HG02610 (cell line): ENCODE measurements around the gene KIFC3.

Source experiments
- ATAC-seq: cut with Tn5 transposase; IDR thresholded peaks from one replicate; pipeline ENCODE4 v1.9.1; 2021; ENCODE audit warnings: mild to moderate bottlenecking, moderate library complexity; ENCODE audit not compliant: unreplicated experiment

KIFC3 gene

DNA sequence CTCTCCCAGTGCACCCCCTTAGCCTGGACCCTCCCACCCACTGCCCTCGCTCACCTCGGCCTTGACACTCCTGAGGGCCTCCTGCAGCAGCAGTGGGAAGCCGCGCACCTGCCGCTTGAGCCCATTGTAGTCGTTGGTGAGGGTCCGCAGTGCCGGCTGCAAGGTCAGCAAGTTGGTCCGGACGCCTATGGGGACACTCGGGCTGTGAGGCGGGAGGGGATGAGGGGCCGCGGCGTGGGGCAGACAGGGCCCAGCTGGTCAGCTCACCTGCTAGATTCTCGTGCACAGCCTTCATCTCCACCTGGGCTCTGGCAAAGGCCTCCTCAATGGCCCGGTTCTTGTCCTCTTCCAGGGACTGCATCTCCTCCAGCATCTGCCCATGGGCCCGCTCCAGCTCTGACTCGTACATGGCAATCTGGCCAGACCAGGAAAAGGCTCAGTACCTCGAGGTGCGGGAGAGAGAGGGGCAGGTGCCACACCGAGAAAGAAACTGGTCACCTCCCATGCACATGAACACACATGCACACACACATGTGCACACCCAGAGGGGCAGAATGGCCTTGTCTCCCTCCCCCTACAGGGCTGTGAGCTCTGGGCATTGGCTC, 32.6 kb downstream of the KIFC3 start:
- ATAC-seq, result no peak

DNA sequence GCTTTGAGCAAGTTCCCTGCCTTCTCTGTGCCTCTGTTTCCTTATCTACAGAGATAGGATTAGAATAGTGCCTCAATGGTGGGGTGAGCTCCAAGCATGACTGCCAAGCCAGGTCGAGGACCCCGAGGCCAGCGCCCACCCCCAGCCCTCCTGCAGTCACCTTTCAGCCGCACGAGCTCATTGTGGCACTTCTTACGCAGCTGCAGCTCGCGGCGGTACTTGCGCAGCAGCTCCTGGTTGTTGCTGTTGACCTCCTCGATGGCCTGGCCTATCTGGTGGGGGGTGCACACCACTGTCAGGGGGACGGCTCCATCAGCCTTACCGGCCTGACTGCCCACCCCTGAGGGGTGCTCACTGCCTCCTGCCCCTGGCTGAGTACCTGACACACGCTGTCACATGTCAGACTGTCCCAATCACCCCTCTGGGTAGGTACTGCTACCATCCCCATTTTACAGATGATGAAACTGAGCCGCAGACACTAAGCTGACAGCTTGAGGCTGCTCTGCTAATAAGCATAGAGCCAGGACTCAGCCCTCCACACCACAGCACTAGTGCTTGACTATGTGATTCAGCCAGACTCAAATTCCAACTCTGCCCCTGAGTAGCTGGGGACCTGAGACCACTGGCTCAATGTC, 35.5 kb downstream of the KIFC3 start:
- ATAC-seq, result no peak

DNA sequence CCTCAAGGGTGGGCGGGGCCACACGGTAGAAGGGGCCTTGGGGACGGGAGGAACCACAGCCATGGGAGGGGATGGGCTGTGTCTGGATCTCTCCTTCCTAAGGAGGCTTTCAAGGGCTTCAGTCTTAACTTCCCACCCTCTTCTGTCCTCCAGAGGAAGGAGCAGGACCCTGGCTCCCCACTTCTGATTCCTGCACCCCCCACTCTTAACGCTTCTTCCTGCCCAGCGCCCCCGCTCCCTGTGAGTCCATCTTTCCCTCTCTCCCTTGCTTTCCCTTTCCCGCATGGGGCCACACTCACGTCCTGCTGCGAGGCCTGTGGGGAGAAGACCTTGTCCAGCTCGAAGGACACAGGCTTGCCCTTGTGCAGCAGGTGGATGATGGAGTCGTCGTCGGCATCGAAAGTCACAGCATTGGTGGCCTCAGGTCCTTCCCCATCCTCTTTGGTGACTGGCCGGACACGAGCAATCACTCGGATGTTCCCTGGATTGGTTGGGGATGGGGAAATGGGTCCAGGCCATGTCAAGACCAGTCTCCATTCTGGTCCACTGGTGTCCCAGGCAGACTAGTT, 37.0 kb downstream of the KIFC3 start:
- ATAC-seq, result no peak

DNA sequence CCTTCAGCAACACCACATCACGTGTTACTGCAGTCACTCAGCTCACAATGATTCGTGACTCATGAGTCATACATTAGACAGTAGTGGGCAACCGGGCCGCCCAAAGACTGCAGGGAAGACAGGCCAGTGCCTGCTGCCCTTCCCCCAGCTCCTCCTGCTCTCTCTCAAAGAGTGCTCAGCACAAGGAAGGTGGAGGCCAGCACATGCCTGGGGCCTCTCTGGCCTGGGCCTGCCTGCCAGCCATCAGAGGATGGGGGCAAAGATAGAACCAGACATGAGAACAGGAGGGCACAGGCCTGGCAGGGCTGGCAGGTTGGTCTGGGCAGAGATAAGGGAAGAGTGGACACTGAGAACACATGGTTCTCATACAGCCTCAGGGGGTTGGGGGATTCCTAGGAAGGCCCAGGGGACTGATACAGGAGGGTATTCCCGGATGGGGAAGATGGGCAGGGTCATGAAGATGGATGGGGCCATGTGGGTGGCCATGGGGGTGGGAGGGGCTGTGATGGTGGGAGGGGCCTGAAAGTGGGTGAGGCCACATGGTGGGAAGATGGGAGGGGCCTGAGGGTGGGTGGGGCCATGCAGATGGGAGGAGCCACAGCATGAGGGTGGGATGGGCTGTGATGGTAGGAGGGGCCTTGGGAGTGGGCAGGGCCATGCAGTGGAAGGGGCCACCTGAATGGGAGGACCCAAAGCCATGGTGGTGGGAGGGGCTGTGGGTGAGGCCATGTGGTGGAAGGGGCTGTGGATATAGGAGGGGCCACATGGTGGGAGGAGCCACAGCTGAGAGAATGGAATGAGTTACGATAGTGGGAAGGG, 37.7 kb downstream of the KIFC3 start:
- no peak for ATAC-seq

DNA sequence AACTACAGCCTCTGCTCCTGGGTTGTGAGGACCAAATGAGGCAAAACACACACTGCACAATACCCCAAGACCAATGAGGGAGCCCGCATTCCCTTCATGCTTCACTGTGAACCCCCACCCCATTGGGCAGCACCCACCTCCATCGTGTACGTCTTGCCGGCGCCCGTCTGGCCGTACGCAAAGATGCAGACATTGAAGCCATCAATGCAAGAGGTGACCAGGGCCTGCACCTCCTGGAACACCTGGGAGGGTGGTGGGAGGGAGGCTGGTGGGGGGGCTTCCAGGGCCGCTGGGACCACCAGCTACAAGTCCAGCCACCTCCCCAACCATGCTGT, 38.3 kb downstream of the KIFC3 start:
- no peak for ATAC-seq

DNA sequence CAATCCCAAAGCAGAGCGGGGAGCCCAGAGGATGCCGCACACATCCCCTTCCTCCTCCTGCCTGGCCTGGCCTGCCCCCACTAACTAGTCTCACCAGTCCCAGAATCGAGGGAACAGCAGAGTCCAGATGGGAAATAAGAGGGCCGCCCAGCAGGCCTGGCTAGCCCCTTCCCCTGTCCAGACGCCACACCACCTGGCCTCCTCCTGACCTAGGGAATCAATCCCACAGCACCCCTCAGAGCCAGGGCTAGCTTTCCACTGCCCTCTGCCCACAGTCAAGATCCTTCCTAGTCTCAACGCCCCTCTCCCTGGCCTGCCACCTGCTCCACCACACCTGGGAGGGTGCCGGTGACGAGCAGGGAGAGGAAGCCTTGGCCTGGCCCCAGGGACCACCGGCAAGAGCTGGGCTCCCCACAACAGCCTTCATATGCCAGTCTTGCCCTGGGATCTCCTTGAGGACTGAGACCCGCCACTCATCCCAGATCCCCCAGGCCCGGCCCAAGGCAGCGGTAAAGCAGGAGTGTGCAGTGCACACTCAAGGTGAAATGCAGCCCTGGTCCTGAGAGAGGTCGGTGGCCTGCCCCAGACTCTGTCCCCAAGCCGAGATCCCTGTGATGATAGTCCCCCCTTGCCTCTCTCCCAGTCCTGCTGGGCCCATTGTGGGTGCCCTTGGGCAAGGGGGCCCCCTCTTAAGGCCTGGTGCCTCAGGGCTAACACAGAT, 38.8 kb downstream of the KIFC3 start:
- no peak for ATAC-seq

DNA sequence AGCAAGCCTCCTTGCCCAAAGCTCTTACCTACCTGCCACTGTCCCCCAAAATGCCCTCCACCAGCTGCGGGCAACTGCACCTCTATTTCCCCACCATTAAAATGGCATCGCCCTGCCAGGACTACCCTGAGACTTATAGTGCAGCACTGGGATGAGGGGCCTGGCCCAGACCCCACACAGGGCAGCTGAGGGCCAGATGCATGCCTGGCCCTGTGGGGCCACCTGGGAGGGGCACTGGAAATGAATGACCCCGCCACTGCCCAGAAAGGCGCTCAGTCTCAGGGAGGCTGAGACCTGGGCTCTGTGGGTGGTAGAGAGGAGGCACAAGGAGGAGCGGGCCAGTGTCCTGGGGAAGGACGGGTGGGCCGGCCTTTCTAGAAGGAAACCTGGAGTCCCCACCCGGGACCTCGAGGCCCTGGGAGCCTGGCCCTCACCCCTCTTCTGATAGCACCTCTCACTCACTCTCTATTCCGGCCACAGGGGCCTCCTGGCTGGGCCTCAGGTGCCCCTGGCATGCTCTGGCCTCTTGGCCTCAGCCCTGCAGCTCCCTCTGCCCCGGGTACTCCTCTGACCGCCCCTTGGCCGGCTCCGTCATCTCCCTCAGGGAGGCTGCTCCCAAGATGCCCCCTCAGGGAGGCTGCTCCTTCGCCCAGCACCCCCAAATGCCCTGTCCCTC, 39.8 kb downstream of the KIFC3 start:
- no peak for ATAC-seq

DNA sequence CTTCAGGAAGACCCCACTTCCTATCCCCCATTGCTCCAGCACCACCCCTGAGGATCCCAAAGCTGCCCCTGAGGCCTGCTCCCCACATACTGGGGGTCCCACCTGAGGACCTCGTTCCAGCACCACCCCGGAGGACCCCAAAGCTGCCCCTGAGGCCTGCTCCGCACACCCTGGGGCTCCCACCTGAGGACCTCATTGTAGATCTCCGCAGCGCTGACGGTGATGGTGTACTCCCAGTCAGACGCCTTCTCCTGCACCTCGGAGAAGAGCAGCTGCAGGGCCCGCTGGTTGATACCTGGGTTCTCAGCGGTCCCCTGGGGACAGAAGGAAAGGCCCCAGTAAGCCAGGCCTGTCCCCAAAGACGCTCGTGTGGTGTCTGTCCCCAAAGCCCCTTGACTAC, 40.3 kb downstream of the KIFC3 start:
- no peak for ATAC-seq

DNA sequence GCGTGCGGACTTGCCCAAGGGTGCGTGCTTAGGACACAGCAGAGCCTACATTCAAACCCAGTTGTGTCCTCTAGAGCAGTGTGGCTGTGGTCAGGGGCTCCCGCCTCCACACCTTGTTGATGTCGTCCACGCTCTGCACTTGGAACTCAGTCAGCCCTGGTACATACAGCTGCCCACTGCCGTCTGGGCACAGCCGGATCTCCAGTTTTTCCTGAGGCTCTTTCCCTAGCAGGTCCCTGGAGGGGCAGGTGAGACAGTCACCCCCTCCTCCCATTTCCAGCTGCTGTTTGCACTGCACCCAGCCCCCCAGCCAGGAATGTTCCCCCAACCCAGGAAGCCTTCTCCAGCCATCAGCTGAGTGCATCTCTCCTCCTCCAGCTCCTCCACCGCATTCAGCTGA, 41.0 kb downstream of the KIFC3 start:
- no peak for ATAC-seq

DNA sequence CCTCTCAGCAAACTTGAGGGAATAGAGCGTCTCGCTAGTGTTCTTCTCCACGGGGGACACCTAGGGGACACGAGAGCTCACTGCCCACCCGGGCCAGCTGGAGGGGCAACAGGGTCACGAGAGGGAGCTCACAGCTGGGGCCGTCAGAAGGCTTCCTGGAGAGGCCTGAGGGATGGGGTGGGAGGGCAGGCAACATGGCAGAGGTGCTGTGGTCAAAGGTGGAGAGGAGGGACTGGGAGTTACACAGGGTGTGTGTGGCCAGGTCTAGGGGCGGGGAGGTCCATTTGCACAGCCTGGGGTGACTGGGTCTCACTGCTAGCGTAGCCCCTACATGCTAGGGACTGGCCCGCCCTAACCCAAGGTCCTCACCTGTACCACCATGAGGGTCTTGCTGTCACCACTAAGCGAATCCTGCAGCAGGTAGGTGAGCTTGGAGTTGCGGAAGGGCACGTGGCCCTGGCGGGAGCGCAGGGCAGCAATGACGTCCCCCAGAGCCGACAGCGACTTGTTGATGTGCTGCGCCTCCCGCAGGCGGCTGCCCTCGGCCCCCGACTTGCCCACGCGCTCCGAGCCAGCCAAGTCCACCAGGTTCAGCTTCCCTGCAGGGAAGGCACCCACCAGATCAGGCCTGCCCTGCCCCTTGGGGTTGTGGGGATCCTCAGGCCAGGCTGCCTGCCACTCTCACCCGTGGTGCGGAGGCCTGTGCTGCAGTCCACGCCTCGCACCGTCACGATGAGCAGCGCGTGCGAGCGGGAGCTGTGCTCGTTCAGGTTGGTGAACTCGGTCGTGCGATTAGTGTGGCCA, 41.7 kb downstream of the KIFC3 start:
- ATAC-seq, result no peak

DNA sequence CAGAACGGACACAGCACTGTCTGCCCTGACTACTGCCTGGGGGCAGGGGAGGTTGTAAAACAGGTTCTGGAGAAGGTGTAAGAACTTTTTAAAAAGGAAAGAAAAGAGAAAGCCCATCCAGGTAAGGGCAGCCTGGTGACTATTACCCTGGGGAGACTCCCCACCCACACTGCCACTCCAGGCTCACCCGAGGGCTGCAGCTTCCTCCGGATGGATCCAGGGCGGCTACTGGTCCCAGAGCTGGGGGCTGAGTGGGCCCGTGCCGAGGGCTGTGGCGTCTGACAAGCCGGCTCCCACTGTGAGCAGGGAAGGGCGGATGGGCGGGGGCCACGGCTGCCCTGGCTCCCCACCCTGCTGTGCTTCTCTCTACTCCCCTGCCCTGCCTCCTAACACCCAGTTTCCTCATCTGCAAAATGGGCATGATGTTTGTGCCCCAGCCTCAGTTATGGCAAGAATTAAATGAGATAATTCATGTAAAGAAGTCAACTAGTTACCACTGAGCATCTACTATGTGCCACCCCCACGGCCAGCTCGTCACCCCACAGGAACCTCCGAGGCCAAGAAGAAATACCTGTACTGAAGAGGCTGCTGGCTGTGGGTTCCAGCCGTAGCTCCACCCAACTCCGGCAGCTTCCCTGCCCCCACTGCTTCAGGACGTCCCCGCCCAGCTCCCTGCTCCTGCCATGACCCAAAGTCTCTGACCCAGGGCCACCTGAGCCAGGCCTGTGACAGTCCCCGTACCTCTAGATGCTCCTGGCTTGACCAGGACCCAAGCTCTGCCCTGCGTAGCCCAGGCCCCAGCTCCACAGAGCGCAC, 42.5 kb downstream of the KIFC3 start:
- no peak for ATAC-seq

DNA sequence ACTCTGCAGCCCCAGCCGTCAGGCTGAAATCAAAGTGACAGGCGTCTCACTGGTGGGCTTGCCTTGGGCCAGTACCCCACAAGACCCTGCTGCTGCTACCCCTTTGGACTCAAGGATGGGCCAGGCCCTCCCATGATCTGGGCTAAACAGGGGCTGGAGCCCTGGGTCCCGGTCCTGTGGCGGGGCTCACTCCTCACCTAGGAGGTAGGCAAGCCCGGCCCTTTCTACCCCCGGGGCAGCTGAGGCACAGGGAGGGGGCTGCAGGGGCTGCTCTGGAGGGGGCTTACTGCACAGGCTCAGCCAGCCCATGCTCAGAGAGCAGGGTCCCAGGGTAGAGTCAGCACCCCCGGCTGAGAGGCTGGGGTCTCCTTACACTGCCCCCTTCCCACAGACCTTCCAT, 43.2 kb downstream of the KIFC3 start:
- ATAC-seq, result no peak

DNA sequence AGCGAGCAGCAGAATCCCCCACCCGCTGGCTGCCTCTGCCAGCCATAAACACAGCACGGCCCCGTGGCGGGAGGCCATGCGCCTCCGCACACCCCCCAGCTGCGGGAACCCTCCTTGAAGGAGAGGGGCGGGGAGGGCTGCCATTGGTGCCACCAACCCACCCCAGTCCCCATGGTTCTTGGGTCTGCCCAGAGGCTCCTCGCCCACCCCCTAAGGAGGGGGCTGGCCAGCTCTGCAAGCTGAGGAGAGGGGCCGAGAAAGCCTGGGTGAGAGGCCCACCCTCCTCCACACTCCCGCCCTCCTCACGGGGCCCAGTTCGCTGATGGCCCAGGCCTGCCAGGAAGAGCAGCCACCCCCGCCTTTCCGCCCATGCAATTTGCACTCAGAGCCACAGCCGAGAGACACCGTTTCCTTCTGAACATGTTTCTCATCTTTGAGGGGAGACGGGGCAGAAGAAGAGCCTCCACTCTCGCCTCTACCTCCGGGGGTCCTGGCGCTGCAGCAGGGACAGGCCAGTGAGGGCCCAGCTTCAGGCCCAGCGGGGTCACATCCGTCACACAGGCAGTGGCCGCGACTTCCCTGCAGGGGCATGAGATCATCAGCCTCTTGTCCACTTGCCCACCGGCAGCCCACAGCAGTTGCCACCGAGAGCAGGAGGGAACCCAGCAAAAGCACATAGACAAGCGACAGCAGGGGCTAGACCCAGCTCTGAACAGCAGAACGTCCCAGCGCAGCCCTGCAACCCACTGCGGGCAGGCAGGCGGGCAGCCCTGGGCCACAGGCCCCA, 43.8 kb downstream of the KIFC3 start:
- no peak for ATAC-seq

DNA sequence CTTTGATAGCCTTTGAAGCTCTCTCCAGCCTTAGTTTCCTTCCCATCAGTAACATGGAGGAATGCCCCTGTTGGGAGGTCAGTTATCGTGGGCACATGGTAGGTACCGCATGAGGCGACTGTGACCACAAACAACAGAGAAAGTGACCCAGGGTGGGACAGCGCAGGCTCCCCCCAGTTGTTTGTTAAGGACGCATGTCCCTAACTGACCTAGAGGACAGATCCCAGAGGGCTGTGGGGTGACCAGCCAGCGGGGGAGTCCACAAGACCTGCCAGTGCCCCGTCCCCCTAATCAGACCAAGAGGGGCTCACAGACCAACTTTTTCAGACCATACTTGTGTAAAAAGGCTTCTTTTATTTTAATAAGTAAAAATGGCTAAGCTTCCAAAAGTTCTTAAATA, 44.4 kb downstream of the KIFC3 start:
- no peak for ATAC-seq

DNA sequence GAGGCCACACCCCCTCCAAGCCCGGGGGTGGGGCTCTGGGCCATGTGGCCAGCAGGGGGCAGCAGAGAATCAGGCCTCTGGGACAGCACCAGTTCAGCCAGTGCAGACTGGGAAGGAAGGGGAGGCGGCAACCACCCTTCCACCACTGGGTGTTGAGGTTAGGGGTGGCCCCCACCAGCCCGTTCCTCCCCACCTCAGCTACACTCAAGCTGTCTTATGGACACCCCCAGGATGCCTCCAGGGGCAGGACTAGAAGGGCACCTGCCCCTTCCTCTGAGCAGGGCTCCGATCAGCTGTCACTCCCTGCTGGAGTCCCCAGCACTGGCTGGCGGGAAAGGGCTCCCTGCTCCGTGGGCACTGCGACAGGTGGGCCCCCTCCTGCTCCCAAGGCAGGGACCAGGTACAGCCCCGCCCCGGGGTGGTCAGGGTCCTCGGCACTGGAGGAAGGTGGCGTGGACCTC, 44.9 kb downstream of the KIFC3 start:
- ATAC-seq, result peak; percentile 81

DNA sequence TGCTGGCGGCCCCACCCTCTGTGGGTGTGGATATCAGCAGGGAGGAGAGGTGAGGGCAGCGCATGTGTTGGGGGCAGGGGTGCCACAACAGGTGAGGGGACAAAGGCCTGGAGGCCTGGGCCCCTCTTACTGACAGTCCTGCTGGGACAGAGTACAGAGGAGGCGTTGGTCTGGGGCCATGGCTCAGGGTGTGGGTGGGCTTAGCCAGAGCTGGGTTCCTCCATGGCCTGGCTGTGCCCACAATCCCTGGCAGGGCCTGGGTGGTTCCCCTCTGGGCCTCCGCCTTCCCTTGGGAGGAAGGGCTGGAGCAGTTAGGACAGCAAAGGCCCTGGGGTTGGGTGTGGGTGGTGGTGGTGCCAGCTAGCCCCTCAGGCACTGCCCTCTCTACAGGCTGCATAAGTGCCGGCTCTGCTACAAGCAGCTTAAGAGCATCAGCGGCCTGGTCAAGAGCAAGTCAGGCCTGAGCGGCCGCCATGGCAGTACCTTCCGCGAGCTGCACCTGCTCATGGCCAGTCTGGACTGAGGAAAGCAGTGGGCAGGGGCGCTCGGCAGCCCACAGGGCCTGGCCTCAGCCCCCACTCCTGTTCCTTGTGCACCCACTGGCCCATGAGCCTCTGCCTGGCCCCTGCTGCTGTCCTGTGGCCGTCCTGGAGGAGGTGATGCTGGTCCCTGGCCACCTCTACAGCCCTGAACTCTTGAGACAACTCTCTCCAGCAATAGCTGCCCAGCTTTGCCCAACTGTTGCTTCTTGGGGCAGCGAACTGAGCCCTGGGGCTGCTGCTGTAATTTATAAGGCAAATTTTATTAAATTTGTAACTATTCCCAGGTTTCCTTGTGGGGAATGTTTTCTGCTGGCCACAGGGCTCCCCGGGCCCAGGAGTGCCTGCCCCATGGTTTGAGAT, 45.6 kb downstream of the KIFC3 start:
- ATAC-seq, result peak; percentile 5

DNA sequence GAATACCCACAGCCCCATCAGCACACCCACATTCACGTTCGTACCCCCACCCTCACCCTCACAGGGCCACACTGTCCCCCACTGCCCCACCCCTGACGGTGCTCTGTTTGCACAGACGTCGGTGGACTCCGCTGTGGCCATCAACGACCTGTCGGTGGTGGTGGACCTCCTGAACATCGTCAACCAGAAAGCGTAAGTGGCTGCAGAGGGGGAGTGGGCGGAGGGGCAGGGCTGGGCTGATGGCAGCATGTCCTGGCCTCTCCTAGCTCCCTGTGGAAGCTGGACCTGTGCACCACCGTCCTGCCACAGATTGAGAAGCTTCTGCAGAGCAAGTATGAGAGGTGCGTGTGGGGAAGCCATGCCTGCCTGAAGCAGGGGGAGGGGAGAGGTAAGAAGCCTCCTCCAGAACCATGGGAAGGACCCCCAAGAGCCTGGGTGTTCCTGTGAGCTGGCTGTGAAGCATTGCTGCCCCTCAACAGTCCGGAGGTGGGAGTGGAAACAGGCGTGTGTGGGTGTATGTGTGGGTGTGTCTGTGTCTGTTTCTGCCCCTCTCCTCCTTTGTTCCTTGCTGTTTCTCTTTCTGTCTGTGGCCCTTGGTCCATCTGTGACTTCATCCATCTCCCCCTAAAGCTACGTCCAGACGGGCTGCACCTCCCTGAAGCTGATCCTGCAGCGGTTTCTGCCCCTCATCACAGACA, 46.4 kb downstream of the KIFC3 start:
- no peak for ATAC-seq
